HG02852 (cell line): ENCODE measurements around the gene SZT2.
"Not testable (repeated sequence)": the region's sequence is repeated elsewhere in the genome, so short reads cannot be mapped to it uniquely, and the experiment has no call there.

ENCODE experiments used
- ATAC-seq: cut with Tn5 transposase; IDR thresholded peaks from one replicate; pipeline ENCODE4 v1.9.1; 2021; ENCODE audit warnings: mild to moderate bottlenecking, moderate library complexity; ENCODE audit not compliant: unreplicated experiment

The SZT2 gene

DNA sequence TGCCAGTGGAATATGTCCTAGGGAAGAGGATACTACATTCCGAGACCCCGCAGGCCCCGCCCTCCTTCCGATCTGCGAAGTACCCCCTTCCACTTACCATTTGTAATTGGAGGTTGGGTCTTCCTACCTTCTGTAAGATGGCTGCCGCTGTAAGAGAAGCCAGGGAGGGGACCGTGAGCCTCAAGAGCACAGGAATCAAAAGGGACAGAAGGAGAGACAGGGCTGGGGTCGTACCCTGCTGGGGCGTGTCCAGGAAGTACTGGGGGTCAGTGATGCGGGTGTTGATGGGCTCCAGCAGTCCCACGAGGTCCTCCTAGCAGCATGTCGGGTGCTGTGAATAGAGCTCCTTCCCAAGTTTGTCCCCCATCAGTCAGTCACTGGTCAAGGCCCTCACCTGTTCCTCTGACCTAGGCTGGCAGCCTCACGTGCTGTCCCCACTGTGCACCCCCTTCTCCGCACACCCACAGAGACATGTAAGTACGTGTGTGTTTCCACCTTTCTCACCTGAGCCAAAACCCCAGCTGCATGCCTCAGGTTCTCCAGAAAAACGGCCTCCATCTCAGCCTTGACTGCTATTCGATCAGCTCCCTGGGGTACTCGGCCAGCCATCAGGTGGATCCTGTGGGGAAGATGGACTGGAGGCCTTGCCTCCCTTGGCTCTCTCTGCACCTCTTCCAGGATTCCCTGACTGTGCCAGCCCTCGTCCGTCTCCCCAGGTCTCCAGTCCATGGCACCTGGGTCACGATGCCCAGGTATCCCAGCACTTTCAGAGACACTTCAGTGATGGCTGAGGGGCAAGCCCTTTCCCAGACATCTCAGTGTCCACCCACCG lies 62.2 kb downstream of the SZT2 start:
- no peak for ATAC-seq

GRCh38 chr1:43452789-43453441 lies 63.2 kb downstream of the SZT2 start:
- ATAC-seq: no peak

DNA sequence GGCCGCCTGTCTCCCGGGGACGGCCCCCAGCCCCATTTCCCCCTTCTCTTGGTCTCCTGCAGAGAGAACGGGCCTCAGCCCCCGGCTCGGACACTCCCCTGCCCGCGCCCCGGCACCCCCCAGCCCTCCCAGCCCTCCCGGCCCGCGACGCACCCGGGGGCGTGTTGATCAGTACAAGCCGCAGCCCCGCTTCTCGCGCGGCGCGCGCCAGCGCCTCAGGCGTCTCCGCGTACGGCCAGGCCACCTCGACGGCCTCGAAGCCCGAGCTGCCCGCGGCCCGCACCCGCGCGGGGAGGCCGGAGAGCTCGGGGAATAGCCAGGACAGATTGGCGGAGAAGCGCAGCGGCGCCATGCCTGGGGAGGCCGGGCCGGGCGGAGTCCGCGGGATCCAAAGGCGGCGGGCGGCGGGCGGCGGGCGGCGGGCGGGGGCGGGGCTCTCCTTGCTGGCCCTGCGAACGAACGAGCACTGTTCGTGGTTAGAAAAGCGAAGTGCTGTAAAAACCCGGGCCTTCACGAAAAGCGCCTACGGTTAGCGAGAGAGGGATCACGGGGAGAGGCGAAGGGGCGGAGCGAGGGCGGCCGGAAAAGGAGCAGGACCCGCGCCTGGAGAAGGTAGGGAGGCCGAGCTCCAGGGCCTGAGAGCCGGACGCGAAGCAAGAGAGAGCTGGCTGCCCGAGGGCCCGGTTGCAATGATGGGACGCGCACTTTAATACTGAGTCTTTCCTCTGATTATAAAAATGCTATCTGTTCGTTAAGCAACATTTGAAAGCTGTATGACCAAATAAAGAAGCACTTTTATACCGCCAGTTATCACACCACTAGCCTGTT lies 64.0 kb downstream of the SZT2 start, which contains the start of gene HYI:
HYI (minus strand) TSS at position 490 of the 828 bp plus-strand sequence; CDS start at position 352, 138 bp downstream.
- no peak for ATAC-seq

GRCh38 chr1:43454270-43455011 lies 64.7 kb downstream of the SZT2 start:
- peak; percentile 65 for ATAC-seq

GRCh38 chr1:43455213-43455889 lies 65.7 kb downstream of the SZT2 start:
- ATAC-seq: no peak

DNA sequence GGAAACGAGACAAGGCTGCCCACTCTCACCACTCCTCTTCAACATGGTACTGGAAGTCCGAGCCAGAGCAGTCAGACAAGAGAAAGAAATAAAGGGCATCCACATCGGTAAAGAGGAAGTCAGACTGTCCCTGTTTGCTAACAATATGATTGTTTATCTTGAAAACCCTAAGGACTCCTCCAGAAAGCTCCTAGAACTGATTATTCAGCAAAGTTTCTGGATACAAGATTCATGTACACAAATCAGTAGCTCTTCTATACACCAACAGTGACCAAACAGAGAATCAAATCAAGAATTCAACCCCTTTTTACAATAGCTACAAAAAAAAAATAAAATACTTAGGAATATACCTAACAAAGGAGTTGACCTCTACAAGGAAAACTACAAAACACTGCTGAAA lies 68.7 kb downstream of the SZT2 start:
- ATAC-seq: not testable (repeated sequence)

- no peak for ATAC-seq
These were observed 71.4 kb downstream of the SZT2 start for GRCh38 chr1:43460988-43461693.

DNA sequence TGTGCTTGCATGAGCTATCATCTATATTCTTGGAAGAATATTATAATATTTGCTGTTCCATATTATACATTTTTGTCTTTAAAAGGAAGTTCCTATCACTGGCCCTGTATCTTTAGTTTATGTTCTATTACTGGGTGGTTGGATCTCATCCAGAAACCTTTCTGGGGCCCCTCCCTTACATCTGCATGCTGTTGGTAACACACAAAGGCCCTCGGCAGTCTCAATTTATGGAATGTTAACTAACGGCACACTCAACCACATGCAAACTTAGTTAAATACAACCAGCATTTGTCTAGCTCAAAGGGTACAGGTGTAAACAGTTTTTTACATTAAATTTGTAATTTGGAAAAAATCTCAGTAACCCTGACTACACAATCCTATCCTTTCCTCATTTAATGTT lies 73.8 kb downstream of the SZT2 start:
- ATAC-seq: no peak

DNA sequence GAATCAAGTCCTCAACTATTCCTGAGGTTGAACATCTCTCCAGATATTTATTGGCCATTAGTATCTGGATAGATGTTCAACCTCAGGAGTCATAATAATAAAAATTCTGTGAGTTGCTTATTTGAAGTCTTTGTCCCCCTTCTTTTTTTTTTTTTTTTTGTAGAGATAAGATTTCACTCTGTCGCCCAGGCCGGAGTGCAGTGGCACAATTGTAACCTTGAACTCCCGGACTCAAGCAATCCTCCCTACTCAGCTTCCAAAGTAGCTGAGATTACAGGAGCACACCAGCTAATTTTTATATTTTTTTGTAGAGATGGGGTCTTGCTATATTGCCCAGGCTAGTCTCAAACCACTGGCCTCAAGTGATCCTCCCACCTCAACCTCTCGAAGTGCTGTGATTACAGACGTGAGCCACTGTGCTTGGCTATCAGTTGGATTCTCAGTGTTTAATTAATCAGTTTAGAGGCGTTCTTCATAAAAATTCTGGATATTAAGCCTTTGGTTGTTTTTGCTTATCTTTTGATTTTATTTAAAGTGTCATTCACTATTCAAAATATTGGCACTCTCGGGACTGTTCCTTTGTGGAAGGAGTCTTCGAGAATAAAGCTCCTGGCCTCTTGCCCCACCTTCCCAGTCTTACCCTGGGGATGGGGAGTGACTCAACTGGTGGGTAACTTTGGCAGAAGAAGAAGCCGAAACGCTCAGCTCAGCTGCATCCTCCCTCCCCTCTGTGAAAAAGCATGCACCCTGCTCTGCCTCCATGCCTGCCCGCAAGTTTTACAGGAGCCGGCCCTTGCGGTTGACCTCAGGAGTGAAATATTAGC lies 75.2 kb downstream of the SZT2 start:
- no peak for ATAC-seq

GRCh38 chr1:43465505-43466067 lies 75.9 kb downstream of the SZT2 start:
- ATAC-seq: no peak

DNA sequence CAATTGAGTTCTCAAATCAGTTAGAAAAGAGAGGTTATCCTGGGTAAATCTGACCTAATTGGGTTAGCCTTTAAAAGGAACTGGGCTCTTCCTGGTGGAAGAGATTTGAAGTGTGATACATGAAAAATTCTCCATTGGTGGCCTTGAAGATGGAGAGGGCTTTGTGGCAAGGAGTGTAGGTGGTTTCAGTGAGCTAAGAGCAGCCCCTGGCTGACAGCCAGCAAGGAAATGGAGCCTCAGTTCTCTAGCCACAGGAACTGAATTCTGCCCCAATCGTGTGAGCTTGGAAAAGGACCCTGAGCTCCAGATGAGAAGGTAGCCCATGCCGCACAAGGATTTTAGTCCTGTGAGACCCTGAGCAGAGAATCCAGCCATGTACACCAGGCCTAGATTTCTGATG lies 76.7 kb downstream of the SZT2 start:
- no peak for ATAC-seq

GRCh38 chr1:43468414-43468813 lies 78.7 kb downstream of the SZT2 start:
- ATAC-seq: no peak

DNA sequence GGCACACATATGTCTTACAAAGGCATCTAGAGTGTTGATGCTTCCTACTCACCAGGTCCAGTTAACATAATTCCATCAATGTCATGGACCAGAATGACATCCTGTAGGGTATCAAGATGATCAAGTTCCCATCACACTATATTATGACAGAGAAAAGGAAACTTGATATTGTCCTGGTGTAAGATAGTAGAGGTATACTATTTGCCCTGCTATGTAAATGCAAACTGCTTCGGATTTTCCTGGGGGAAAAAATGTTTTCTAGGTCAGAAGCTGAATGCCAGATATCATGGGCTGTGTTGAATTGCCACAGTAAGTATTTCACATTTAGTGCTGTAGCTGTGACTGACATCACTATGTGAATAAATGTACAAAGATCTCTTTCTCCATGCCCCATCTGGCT lies 80.2 kb downstream of the SZT2 start:
- ATAC-seq: no peak

DNA sequence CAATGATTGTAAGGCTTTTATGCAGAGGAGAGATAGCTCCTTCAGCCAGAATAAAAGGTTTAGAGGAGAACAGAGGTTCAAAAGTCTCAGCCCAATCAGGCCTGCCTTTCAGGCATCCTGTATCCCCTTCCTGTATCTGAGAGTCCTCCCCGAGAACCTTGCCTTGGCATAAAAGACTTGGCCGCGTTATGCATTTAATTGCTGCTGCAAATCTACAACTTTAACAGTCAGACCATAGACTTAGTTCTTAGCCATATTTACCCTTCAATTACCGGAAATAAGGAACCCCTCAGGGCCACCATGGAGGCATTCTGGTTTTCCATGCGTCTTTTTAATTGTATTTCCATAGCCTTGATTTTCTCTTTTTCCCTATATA lies 82.4 kb downstream of the SZT2 start:
- ATAC-seq: no peak

DNA sequence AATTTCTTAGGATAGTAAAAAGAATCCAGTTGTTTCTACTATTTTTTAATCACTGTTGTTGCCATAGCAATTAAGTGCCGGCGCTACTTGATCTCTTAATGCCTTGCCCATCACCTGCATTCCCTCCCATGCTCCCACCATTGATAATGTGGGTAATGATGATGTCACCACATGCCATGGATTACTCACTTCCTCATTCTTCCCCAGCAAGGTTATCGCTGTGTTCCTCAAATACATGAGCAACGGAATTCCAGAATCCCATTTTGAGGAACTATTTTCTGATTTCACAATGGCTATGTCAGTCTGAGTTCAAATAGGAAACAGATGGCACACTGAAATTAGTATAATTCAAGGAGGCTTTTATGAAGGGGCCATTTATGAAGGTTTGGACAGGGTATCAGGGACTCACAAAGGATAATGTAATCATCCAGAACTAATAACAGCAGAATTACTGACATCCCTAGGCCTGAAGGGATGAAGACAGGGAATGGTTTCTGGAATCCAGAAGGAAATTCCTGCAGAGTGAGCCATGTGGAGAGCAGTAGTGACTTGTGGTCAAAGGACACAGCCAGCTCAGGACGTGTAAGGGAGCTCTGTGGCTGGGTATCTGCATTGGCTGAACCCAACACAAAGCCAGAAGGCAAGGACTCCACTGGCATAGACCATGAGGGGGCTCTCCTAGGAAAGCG lies 82.9 kb downstream of the SZT2 start:
- not testable (repeated sequence) for ATAC-seq

- no peak for ATAC-seq
These were observed 83.8 kb downstream of the SZT2 start for GRCh38 chr1:43473463-43473862.

- ATAC-seq: not testable (repeated sequence)
These were observed 86.1 kb downstream of the SZT2 start for GRCh38 chr1:43475611-43476401.
